NCI-H128 (cell line): ENCODE measurements around the gene PNPLA1.

Source experiments
- DNase-seq: peaks from one replicate; lab custom pipeline; 2025; ENCODE audit not compliant: unreplicated experiment; lab: John Stamatoyannopoulos, UW

The PNPLA1 gene

DNA sequence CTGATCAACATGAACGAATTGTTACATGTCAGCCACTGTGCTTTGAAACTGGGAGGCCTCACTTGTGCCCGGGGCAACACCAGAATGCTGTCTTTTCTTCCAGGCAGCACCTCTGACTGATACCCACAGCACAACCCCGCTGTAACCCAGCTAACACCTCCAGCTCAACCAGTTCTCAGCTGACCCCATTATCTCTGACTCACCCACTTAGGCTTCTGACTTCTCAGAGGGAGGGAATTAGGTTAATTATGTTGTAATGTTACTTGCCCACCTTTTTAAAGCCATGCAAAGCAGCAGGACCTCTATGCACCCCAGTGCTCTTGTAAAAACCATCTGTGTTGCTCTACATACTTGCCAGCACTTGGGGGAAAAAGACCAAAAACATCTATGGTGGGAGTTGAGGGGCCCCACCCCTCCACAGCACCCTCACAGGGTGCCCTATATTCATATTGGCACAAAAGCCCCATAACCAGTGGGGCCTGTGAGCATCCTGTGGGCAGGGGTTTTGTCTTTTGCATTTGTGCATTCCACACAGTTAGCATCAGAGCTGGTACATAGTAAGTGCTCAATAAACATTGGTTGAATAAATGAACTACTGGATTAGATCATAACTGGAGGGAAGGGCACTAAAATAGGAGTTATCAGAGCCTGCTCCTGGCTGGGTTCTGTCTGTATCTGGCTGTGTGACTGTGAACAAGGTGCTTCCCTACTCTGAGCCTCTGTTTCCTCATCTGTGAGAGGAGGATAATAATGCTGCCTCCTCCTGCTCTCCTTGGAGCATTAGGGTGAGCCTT lies 44.6 kb downstream of the PNPLA1 start:
- no peak for DNase-seq

DNA sequence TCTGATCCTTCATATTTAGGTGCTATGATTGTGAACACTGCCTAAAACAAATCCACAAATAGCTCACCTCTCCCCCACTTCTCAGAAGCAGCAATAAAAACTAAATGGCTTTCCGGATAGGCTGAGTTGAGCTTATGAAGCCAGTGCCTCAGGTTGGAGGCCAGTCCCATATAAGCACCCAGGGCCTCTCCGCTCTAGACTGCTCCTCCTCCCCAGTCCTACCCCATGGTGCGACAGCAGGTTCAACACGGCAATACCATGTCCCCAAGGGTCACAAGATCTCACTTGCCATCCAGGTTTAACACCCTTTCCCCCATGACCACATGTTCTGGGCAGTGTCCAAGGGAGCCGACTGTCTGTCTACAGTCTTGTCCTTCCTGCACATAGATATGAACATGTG lies 46.1 kb downstream of the PNPLA1 start:
- no peak for DNase-seq

DNA sequence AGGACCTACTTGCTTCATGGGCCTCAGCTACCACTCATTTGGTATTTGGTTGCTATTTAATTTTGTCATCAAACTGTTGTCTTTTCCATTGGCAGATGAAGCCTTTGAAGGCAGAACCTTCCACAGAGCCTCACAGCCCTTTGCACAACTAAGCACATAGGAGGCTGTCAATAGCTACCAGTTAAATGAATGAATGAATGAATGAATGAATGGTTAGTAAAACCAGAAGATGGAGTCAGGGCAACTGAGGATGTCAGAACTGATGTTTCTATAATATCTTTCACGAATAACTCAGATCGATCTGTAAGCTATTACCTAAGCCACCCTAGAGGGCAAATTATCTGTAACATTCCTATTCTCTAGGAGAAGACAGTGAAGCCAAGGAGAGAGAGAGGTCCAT lies 47.8 kb downstream of the PNPLA1 start:
- no peak for DNase-seq

DNA sequence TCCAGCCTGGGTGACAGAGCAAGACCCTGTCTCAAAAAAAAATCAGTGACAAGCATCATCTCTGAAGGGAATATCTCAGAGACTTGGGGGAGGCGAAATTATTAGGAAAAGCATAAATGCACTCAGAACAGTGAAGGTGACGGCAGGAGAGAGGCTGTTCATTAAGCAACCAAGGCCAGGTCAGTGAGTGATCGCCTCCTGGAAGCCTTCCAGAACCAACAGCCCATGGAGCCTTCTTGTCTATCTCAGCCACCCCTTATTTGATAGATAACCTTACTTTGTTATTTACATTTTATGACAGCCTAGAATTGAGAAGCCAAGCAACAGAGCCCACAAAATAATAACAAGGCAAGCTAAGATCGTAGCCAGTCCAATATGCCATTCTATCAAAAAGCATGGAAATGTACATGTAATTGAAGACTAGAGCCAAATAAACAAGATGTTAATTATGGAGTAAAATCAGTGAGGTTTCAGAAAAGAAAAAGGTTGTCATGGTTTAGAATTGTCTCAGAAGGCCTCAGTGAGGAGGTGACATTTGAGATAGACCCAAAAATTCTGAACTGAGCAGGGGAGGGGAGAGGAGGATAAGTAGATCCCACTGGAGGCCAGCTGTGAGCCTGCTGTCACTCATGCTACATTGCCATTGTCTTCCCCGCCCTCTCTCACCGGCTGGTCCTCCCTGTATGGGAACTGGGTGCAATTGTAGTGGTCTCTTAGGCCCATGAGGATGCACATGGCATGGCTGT lies 49.0 kb downstream of the PNPLA1 start:
- no peak for DNase-seq

DNA sequence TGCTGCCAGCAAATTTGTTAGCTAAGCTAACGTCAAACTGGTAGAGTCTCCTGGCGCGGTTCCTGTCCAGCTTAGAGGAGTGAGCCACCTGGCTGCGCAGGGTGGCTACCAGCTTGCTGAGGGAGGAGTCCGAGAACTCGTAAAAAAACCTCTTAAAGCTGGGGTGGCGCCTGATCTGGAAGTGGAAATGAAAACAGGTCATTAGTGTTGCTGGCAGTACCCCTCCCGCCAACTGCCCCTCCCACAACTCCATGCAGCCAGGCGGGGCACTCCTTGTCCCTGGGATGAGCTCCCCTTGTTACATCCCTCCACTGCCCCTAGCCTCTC lies 49.5 kb downstream of the PNPLA1 start:
- DNase-seq, result no peak

DNA sequence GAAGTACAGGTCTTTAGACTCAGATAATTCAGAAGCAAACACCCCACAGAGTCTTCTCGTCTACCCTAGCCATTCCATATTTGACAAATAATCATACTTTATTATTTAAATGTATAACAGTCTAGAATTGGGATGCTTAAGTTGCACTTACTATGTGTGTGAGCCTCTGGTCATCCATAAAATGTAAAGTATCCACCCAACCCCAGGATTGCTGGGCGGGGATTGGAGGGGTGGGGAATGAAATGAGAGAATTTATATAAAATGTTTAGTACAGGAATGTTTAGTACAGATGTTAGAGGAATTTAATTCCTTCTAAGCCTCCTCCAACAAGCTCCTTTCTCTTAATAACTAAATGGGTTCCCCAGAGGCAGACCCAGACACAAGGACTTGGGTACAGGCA lies 50.0 kb downstream of the PNPLA1 start:
- no peak for DNase-seq

DNA sequence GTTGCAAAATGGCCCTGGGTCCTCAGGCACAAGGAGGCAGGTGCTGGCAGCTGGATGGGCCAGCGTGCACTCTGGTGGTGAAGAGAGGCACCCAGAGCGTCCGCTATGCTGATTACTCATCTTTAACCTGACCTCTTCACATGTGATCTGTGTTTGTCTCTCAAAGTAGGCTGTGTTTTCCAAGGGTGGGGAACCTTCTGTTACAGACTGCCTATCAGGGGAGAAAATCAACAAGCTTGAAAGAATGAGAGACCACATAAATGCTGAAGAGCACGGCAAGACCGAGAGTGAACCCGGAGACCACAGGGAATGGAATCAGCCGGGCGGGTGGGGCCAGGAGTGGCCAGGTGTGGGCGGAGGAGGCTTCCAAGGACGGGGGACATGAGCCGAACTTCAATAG lies 50.6 kb downstream of the PNPLA1 start:
- no peak for DNase-seq

DNA sequence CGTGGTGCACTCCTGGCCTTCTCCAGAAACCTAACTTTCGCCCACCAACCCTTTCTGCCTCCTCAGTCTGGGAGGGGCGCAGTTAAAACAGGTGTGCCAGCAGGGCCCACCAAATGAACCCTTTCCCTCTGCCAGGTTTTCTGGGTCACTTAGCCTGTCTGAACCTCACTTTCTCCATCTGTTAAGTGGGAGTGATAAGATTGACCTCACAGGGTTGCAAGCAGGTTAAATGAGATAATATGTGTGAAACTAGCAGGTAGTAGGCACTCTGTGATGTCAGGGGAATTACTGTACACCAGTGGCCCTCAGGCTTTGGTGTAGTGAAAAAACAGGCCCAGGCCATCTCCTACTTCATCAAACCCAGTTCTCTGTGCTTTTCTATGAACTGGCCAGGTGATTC lies 52.7 kb downstream of the PNPLA1 start:
- no peak for DNase-seq

DNA sequence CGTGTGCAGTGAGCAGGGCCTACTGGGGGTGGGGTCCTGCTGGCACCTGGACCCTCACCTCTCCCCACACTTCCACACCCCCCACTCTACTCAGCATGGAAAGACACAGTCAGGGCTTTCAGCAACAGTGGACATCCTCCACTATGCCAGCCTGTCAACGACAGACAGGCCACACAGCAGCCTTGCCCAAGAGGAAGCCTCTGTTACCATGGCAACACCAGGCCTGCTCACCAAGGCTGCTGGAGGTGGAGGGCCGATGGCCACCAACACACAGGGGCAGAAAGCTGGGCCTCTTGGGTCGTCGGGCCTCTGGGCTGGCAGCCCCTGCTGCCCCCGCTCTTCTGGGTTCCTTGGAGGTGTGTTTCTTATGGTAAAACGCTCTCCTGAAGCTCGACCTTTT lies 53.2 kb downstream of the PNPLA1 start:
- no peak for DNase-seq

DNA sequence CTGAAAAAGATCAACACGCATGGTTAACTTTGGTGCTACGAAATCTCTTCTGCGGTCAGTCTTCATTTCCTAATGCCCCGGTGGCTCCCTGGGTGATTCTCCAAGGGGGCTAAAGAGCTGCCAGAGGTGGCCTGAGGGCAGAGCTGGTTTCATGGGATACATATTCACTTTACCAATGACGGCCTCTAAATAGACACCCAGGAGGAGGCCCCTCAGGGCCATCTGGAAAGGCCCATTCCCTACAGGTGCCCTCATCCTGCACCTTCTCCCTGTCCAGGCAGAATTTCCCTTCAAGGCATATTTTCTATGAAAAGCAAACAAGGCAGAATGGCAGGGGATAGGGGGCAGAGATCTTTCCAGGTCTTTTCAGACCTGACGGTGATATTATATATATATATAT lies 54.3 kb downstream of the PNPLA1 start:
- DNase-seq, result no peak

DNA sequence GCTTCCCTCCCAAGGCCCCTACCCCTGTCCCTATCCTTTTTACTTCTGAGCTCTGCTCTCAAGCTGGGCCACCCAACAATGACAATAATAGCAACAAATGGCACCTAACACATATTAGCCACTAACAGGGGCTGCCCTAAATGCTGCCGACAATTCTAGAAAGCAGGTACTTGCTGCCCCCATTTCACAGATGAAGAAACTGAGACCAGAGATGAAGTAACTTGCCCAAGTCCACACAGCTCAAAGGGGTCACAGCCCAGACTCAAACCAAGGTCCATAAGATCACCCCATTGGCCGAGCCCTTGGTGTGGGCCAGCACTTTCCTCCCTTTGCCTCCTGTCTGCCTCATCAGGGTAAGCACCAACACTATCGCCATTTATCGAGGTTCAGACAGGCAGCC lies 54.9 kb downstream of the PNPLA1 start:
- DNase-seq, result no peak

DNA sequence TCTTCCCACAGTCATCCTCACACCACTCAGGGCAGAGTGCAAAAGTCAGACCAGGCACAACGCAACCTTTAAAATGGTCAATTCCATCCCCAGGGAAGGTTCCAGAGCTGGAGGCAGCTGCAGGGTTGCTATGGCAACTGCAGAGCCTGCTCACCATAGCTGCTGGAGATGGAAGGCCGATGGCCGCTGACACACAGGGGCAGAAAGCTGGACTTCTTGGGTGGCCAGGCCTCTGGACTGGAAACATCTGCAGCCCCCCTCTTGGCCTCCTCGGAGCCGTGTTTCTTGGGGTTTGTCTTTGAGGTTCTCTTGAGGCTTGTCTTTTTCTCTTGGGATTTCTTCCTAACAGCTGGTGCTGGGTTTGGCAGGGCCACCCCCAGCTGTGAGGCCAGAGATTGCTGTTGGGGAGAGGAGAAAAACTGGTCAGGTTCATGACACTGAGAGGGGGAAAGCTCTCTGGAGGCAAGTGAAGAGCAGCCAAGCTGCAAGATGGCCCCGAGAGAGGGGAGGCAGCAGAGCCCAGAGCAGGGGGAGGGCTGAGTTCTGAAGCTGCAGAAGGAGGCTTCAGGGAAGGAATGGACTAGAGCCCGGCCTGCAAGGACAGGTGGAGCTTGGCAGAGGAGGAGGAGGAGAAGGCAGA lies 56.6 kb downstream of the PNPLA1 start:
- DNase-seq, result no peak

DNA sequence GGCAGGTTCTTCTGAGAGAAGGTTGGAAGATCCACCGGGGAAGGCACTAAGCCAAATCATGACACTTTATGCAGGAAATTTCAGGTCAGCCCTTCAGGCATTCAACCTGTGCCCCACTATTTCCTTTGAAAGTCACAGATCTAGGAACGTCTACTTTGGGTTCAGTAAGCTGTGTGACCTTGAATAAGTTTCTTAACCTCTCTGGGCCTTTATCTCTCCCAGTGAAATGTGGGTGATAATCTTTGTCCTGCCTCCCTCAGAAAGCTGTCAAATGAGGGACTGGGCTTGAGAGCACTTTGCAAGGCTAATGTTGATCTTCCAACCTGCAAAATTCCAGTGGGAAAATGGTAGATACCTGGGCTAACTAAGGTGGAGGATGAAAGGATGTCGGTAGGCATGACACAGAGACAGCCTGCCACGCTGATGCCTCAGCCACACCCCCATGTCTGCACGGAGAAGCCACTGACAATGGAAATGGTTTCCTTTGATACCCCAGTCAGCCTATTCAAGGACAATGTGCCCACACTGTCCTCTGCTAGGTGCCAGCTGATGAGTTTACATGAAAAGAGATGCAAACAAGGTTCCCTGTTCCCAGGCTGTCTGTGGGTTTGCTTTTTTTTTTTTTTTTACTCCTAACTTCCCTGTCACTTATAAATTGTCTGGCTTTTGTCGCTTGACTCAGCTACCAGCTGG lies 57.5 kb downstream of the PNPLA1 start:
- no peak for DNase-seq

DNA sequence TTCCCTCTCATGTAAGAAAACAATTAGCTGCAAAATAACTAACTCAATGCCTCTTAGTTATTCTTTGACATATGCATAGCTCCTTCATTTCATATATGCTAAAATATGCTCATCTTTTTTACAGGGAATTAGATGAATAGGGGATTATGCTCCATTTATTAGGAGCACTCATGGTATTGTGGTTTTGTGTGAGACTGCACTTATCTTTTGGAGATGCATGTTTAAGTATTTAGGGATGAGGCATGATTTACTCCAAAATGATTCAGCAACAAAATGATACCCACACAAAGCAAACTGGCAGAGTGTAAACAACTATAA lies 58.0 kb downstream of the PNPLA1 start:
- DNase-seq, result no peak

DNA sequence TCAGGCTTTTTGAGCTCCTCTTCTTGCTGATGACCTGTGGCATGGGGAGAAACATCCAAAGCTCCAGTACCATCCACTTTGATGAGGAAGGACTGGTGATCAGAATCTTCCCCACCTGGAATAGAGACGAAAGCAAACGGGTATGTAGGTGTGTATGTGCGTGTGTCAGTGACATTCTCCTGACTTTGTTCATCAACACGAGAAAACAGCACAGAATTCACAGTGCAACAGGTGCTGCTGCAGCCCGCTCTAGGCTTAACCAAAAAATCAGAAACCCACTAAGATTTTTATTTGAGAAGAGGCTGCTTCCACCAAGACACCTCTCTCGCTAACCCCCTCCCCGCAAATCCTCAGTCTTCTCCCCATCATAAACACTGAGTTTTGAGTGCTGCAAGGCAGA lies 58.7 kb downstream of the PNPLA1 start:
- DNase-seq, result no peak

DNA sequence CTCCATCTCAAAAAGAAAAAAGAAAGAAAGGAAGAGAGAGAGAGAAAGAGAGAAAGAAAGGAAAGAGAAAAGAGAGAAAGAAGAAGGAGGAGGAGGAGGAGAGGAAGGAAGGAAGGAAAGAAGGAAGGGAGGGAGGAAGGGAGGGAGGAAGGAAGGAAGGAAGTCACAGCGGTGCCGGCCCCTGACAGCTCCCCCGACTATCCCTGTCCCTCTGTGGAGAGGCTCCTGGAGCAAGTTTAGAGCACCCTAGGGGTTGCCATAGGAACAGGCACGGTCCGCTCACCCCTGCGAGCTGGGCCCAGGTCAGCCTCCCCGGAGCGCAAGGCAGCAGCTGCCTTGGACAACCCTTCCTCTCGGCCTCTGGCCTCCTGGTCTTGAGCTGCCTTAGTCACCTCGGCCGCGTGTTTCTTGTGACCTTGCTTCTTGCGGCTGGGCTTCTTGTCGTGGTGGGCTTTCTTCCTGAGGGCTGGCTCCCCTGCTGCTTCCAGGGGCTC lies 60.0 kb downstream of the PNPLA1 start:
- no peak for DNase-seq

DNA sequence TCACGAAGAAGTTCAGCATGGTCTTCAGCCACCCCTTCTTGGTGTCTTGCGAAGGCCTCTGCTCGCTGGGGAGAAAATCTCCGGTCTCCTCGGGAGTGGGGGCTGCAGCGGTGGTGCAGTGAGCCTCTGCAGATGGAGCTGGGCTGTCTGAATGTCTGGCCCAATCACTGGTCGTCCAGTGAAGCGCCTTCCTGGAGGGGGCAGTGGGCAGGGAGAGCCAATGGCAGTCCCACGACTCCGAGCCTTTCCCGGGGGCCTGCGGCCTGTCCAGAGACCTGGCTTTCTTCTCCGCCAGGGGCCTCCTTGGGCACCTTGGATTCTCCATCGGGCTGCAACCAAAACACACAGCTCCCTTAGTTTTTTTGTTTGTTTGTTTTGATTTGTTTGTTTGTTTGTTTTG lies 60.5 kb downstream of the PNPLA1 start:
- DNase-seq, result no peak

DNA sequence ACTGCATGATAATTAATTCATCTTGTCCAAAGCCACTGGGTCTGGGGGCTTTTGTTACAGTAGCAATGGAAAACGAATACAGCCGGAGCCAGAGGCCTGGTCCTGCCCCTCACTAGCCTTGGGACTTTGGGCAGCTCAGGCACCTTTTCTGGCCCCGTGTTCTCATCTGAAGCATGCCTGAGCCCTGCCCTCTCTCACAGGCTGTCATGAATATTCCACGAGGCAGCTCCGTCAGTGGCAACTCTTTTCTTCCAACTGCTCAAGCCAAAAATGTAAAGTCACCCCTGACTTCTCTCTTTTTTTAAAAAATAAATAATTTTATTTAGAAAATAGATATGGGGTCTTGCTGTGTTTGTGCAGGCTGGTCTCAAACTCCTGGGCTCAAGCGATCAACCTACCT lies 61.5 kb downstream of the PNPLA1 start:
- DNase-seq, result no peak

DNA sequence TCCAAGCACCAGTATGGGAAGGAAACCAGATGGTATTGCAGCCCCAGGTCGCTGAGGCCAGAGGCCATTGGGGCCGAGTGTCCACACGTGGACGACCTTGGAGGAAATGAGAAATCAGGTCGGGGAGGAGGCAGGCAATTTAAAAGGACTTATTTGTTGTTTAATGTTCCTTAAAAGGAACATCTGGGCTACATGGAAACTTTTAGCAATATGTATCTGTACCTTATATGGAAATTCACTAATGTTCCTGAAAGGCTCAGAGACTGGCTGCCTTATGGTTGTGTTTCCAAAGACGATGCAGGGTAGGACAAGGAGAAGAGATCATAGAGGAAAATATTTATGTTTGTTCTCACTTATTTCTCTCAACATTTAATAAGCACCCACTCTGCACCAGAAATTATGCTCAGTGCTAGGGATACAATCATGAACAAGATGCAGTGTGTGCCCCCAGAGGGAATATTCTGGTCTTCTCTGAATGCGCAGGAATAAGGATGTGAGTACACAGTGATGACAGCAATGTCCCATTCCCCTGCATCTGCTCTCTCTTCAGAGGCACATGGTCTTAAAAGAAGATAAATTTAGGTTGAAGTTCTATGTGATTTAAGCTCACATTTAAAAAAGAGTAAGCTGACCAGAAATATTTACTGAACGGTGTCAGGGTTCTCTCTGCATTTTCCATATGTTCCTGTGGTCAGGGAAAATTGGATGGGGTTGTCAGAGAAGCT lies 63.5 kb downstream of the PNPLA1 start:
- DNase-seq, result no peak

DNA sequence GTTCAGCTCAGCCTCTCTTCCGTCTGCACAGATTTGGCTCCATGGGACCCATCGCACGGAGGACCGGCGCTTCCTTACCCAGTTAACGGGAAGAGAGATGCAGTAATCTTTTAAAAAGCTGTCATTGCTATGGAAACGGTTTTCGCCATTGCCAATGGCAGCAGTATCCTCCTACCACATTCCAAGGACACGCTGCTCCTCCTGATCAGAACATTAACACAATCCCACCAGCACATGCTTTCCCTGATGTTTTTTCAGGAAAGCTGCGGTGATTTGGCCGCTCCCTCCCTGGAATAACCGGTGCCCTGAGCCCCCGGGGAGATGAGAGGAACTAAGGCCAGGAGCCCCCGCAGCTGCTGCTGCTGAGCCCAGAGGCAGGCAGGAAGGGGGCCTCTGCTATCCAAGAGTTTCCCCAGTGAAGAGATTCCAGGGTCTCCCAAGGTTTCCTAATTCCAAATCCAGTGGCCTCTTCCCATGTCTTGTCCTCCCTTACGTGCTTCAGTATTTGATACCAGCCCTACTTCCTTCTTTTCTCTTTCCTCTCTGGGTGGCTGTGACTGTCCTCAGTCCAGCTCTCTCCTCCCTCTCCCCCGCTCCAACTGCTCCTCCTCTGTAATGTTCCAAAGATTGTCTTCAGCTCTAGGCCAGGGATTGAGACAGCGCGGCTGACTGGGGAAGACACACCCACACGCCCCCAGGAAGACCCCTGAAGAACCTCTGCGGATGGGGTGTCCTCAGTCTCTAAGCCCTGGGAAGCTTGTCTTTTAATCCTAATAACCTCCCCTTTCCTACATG lies 64.3 kb downstream of the PNPLA1 start:
- DNase-seq, result no peak
